Upper lobe of left lung (tissue), 6 donors: ENCODE results near the gene PTGS2. TPM values are rescaled to one million over a fixed set of nuclear protein-coding genes. Genes with fewer than 3 reads are reported as not detected.

ENCODE experiments used
- ATAC-seq, 2 donors: fragments of 200-7000 bp; cut with Tn5 transposase; one replicate each; pipeline ENCODE4 v1.9.1; 2022; ENCODE audit warnings: mild to moderate bottlenecking in 2 of 2, moderate library complexity in 2 of 2; ENCODE audit not compliant: low FRiP score in 2 of 2
- DNase-seq, 2 donors: peaks; one replicate each; pipeline ENCODE4 v3.0.0-alpha.2; 2019 to 2020
- H3K27ac ChIP-seq, 4 donors: fragments of 200-600 bp; sonication (generic); one replicate each; pipeline ENCODE4 v1.5.1; 2016 to 2019
- H3K27me3 ChIP-seq, 4 donors: fragments of 200-600 bp; sonication (generic); one replicate each; pipeline ENCODE4 v1.5.1; 2017 to 2019
- H3K36me3 ChIP-seq, 4 donors: fragments of 200-600 bp; sonication (generic); one replicate each; pipeline ENCODE4 v1.5.1; 2016 to 2019
- H3K4me1 ChIP-seq, 4 donors: fragments of 200-600 bp; sonication (generic); one replicate each; pipeline ENCODE4 v1.5.1; 2018 to 2019
- H3K4me3 ChIP-seq, 4 donors: fragments of 200-600 bp; sonication (generic); one replicate each; pipeline ENCODE4 v1.5.1; 2017 to 2019; ENCODE audit warnings: mild to moderate bottlenecking in 2 of 4, moderate library complexity in 1 of 4
- H3K9me3 ChIP-seq, 4 donors: fragments of 200-600 bp; sonication (generic); one replicate each; pipeline ENCODE4 v1.5.1; 2018 to 2019
- CTCF ChIP-seq, 6 experiments: fragments of 450-650 bp in 4 of 6; fragments of 200-600 bp in 2 of 6; sonication (generic) in 2 of 6; IDR thresholded peaks; one replicate each; pipeline ENCODE4 v1.5.1; 2016 to 2019; ENCODE audit warnings: antibody characterized with exemption in 6 of 6
- EP300 ChIP-seq, 4 donors: sonication (generic); formaldehyde crosslinking; IDR thresholded peaks; one replicate each; pipeline ENCODE4 v1.5.1; 2017; ENCODE audit warnings: antibody characterized with exemption in 4 of 4, control low read depth in 2 of 4
- POLR2A ChIP-seq, 4 donors: fragments of 450-650 bp; IDR thresholded peaks; one replicate each; pipeline ENCODE4 v1.5.1; 2016 to 2017; ENCODE audit warnings: antibody characterized with exemption in 4 of 4, mild to moderate bottlenecking in 2 of 4
- POLR2AphosphoS5 ChIP-seq, 2 donors: sonication (generic); formaldehyde crosslinking; IDR thresholded peaks; one replicate each; pipeline ENCODE4 v1.5.1; 2017; ENCODE audit warnings: antibody characterized with exemption in 2 of 2
- WGBS, 2 donors: methylation state at CpG; one replicate each; pipeline ENCODE4 v1.1.5; 2017 to 2018; 5-methylcytosine and 5-hydroxymethylcytosine counted together
- total RNA-seq, 6 donors: library from RNA; depleted of rRNA in 4 of 6; stranded (reverse); fragments of >200 nt in 4 of 6; gene quantifications; one replicate each; pipeline versions ENCODE4 v1.1.0 to v1.2.1, GENCODE V29; 2016 to 2021
- donor health status: DM: no; HTN: no; CAD: no; lungs with moderate emphysema.
- donor health status: DM: no; HTN: yes; CAD: no; lungs with severe emphysema.

Gene PTGS2
- total RNA-seq, 6 donors from 2014 or later, result 5.3 to 34.3 (median 25.1) TPM

GRCh38 chr1:186659890-186660341 lies 20.3 kb downstream of the PTGS2 start:
- Histone ChIP-seq H3K27me3 (no peaks in the 10 kb centered on the region), H3K4me1 (no peaks in the 10 kb centered on the region)

DNA sequence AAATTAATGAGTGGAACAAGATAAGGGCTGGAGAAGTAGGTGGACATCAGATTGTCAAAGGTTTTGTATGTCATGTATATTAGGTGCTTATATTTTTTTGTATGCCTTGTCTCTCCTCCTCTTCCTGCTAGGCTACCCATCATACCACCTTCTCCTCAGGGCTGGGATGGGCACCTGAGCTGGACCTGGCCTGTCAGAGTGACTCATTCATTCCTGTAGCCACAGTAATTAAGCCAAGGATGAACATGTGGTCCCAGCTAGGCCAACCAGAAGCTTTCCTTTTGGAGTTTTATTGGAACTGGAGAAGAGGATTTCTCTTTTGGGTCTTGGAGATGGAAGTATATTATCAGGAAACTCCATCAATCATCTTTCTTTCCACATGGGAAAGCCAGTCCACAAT lies 21.2 kb downstream of the PTGS2 start:
- no peaks in the 10 kb centered on the region for H3K9me3 ChIP-seq
- no peak overlapping the region for H3K4me3 ChIP-seq
- no peaks in the 10 kb centered on the region for H3K4me1 ChIP-seq
- no peaks in the 10 kb centered on the region for H3K27me3 ChIP-seq
- ATAC-seq (no peak), DNase-seq (no peak)
- TF ChIP-seq POLR2A (IDR thresholded peaks at IDR 0.05) (no peak), CTCF (IDR thresholded peaks at IDR 0.05) (no peak), EP300 (IDR thresholded peaks at IDR 0.05) (no peak), POLR2AphosphoS5 (IDR thresholded peaks at IDR 0.05) (no peak)
- H3K27ac ChIP-seq, result no peak overlapping the region
- H3K36me3 ChIP-seq, result no peaks in the 10 kb centered on the region

More at GRCh38 chr1:186659890-186660341, 20.3 kb downstream of the PTGS2 start:
- ATAC-seq (peak in 1 of 2 donors; percentile 42), DNase-seq (no peak)
- TF ChIP-seq EP300 (IDR thresholded peaks at IDR 0.05) (no peak), POLR2AphosphoS5 (IDR thresholded peaks at IDR 0.05) (no peak), CTCF (IDR thresholded peaks at IDR 0.05) (no peak), POLR2A (IDR thresholded peaks at IDR 0.05) (no peak)
- no peaks in the 10 kb centered on the region for H3K36me3 ChIP-seq
- no peaks in the 10 kb centered on the region for H3K9me3 ChIP-seq
- no peak overlapping the region for H3K27ac ChIP-seq
- no peak overlapping the region for H3K4me3 ChIP-seq

DNA sequence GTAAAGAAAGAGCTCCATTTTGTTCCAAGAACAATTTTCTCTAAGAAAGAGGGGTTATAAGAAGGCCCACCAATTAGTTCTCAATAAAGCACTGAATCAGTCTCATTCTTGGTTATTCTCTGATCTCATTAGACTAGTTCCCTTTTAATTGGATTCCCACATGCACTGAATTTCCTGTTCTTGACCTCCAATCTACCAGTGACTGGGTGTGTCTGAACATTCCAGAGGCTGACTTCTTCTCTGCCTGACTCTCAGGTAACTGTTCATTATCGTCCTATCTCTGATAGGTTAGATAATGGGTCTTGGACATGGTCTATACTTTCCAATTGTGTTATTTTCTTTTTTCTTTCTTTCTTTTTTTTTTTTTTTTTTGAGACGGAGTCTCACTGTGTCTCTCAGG lies 22.7 kb downstream of the PTGS2 start:
- ATAC-seq (no peak), DNase-seq (no peak)
- Histone ChIP-seq H3K9me3 (no peaks in the 10 kb centered on the region), H3K4me1 (no peaks in the 10 kb centered on the region), H3K27ac (no peak overlapping the region), H3K4me3 (no peak overlapping the region), H3K36me3 (no peaks in the 10 kb centered on the region), H3K27me3 (no peaks in the 10 kb centered on the region)
- TF ChIP-seq EP300 (IDR thresholded peaks at IDR 0.05), result no peak
- no peak for TF ChIP-seq CTCF (IDR thresholded peaks at IDR 0.05)
- TF ChIP-seq POLR2AphosphoS5 (IDR thresholded peaks at IDR 0.05), result no peak
- no peak for TF ChIP-seq POLR2A (IDR thresholded peaks at IDR 0.05)
- 92 to 93% methylated on average over 2 of the region's 2 CpGs for WGBS, 2 donors

- Histone ChIP-seq H3K36me3 (no peaks in the 10 kb centered on the region), H3K27ac (peak overlapping the region in 1 of 4 donors; percentile 33), H3K4me1 (no peaks in the 10 kb centered on the region), H3K4me3 (no peak overlapping the region), H3K27me3 (no peaks in the 10 kb centered on the region), H3K9me3 (no peaks in the 10 kb centered on the region)
- DNase-seq (no peak), ATAC-seq (peak; percentile 57 to 59)
- WGBS, 2 donors, result 53 to 67% methylated on average over 3 of the region's 3 CpGs
- TF ChIP-seq POLR2AphosphoS5 (IDR thresholded peaks at IDR 0.05) (peak in 1 of 2 donors; percentile 28), POLR2A (IDR thresholded peaks at IDR 0.05) (no peak), CTCF (IDR thresholded peaks at IDR 0.05) (no peak), EP300 (IDR thresholded peaks at IDR 0.05) (no peak)
Observed at GRCh38 chr1:186655876-186656275, 24.3 kb downstream of the PTGS2 start.

GRCh38 chr1:186654741-186655140 lies 25.5 kb downstream of the PTGS2 start:
- no peaks in the 10 kb centered on the region for H3K9me3 ChIP-seq
- no peak overlapping the region for H3K27ac ChIP-seq
- H3K36me3 ChIP-seq, result no peaks in the 10 kb centered on the region
- no peak overlapping the region for H3K4me3 ChIP-seq
- TF ChIP-seq POLR2AphosphoS5 (IDR thresholded peaks at IDR 0.05), result no peak
- TF ChIP-seq POLR2A (IDR thresholded peaks at IDR 0.05), result no peak
- no peak for TF ChIP-seq EP300 (IDR thresholded peaks at IDR 0.05)
- TF ChIP-seq CTCF (IDR thresholded peaks at IDR 0.05), result no peak
- H3K4me1 ChIP-seq, result no peaks in the 10 kb centered on the region
- 80 to 89% methylated on average over 3 of the region's 3 CpGs for WGBS, 2 donors
- H3K27me3 ChIP-seq, result no peaks in the 10 kb centered on the region
- ATAC-seq (peak in 1 of 2 donors; percentile 36), DNase-seq (no peak)
